Testis (tissue), 2 donors: Measurements from ENCODE around the gene NPB.

Source experiments
- CTCF ChIP-seq, 3 experiments: fragments of 450-650 bp in 2 of 3; fragments of 200-600 bp in 1 of 3; sonication (generic) in 1 of 3; IDR thresholded peaks; one replicate each; pipeline ENCODE4 v1.5.1; 2016 to 2019; ENCODE audit warnings: antibody characterized with exemption in 3 of 3, mild to moderate bottlenecking in 2 of 3, moderate library complexity in 1 of 3
- POLR2A ChIP-seq: fragments of 450-650 bp; IDR thresholded peaks from one replicate; pipeline ENCODE4 v1.6.1; 2017; ENCODE audit warnings: antibody characterized with exemption, mild to moderate bottlenecking, moderate library complexity

GRCh38 chr17:81930142-81931125, 28.4 kb downstream of the NPB start:
- TF ChIP-seq CTCF (IDR thresholded peaks at IDR 0.05) (no peak), POLR2A (no peak)
